TTC549 (cell line): ENCODE measurements around the gene SREBF1.
"Not testable (repeated sequence)": the region's sequence is repeated elsewhere in the genome, so short reads cannot be mapped to it uniquely, and the experiment has no call there.

Experiments
- FAIRE-seq: peaks from 2 replicates; lab custom pipeline; 2012; peaks lifted over from hg19 to GRCh38; lab: Jason Lieb, UNC

SREBF1 gene

GRCh38 chr17:17811381-17812210, 25.2 kb downstream of the SREBF1 start:
- no peak for FAIRE-seq

GRCh38 chr17:17810895-17811248, 25.9 kb downstream of the SREBF1 start:
- FAIRE-seq: no peak

DNA sequence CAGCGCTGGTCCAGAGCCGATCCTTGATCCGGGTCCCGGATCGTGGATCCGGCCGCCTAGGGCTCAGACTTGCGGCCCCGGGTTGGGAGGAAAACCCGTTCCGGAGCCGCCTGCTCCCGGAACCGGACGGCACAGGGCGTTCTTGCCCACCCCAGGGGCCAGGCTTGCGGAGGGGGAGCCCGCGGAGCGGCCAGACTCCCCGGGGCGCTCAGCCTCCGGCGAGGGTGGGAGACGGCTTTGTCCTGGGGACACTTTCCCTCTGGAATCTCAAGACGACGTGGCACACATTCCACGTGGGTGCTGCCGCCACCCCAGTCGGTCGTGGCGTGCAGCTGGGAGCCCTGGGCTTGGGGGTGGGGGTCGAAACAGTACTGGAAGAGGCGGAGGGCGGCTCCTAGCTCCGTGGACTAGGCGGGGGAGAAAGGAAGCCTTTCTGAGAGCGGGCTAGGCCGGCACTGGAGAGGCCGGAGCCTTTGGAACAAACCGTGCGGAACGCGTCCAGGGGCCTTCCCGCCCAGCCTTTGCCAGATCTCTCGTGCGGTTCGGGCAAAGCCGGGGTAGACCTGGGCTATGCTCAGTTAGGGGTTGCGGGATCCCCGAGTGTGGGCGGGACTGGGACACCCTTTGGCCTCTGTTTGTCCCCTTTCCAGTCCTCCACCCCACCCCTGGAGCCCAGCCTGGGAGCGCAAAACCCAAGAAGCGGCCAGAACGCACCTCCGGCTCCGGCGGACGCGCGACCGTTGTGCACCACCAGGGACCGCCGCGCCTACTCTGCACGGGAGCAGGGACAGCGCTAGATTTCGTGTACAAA, 26.5 kb downstream of the SREBF1 start:
- no peak for FAIRE-seq

- no peak for FAIRE-seq
Observed at GRCh38 chr17:17809531-17810083, 27.2 kb downstream of the SREBF1 start.

GRCh38 chr17:17808706-17809432, 27.9 kb downstream of the SREBF1 start:
- no peak for FAIRE-seq

DNA sequence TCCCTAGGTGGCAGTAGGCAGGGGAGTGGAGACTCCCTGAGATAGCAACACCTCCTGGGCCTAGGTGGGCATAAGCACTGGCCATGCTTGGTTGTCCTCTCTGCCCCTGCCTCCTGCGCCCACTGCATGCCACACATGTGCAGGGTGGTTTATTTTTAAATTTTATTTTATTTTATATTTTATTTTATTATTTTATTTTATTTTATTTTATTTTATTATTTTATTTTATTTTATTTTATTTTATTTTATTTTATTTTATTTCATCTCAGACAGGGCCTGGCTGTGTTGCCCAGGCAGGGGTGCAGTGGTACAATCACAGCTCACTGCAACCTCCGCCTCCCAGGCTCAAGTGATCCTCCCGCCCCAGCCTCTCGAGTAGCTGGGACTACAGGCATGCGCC, 28.6 kb downstream of the SREBF1 start:
- FAIRE-seq: not testable (repeated sequence)

DNA sequence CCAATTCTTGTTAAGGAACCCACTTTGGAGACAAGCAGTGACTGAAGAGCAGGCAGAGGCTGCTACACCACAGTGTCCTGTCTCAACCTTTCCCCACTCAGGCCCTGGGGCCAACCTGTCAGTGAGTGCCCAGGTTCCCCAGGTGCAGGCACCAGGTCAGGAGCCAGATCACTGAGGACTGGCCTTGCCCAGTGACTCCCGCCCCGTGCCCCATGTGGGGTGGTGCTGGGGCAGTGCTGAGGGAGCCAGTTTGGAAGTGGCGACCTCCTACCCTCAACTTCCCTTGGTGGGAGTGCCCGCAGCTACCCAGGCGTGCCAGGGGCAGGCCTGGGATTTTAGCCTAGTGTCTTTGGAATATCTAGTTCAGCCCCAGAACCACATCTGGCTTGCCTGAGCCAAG, 29.3 kb downstream of the SREBF1 start:
- FAIRE-seq: no peak

DNA sequence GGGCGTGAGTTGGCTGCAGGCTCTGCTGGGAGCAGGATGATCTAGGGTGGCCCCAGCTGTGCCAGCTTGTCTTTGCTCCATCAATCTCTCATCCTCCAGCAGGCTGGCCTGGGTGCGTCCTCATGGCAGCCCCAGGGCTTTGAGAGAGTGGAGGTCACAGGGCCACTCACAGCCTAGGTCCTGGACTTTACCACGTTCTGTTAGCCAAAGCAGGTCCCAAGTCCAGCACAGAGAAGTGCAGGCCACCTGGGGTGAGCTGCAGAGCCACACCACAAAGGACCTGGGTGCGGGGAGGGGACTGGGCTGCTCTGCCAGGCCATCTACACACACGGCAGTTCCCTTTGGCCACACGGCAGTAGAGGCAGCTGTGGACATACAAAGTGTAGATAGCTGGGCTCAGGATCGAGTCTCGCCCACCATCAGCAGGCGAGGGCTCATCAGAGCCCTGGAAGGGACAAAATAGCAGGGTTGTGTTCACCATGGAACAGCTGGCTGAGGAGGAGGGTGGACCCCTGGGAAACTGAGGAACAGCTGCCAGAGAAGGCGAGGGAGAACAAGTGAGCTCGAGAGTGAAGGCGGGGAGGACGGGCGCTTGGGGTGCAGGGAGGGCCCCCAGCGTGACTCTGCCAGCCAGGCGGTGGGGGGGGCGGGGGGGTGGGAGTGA, 30.0 kb downstream of the SREBF1 start:
- FAIRE-seq: no peak

DNA sequence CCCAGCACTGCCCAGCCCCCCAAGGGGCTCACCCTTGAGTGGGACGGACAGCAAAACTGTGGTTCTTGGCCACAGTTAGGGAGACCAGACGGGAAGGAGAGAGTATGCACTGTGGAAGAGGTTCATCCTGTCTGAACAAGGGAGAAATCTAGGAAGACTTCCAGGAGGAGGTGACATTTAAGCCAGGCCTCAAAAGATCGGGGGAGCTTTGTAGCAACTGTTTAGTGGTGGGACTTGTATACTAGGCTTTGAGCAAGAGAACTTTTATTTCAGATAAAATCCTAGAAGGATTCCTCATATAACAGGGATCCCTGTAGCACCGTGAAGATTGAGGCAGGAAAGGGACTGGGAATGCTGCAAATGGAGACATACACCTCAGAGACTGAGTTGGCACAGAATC, 30.8 kb downstream of the SREBF1 start:
- FAIRE-seq: no peak

DNA sequence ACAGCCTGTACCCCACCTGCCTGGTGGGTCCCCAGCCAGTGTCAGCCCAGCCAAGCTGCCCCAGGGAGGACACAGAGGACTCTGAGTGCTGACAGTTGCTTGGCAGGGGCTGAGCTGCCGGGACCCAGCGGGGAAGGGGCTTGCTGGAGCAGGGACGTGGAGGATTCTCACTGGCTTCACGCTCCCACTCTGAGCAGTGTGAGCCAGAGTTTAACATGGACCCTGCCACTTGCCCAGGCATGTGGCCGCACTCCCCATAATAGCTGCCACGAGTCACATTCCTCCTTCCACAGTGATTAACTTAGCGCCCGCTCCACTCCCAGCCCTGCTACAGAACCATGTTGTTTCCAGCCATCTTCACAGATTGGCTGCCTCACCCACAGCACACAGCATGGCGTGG, 31.2 kb downstream of the SREBF1 start:
- FAIRE-seq: no peak

- no peak for FAIRE-seq
Observed at GRCh38 chr17:17804007-17804406, 32.8 kb downstream of the SREBF1 start.

- no peak for FAIRE-seq
Observed at GRCh38 chr17:17801800-17802481, 34.8 kb downstream of the SREBF1 start.

DNA sequence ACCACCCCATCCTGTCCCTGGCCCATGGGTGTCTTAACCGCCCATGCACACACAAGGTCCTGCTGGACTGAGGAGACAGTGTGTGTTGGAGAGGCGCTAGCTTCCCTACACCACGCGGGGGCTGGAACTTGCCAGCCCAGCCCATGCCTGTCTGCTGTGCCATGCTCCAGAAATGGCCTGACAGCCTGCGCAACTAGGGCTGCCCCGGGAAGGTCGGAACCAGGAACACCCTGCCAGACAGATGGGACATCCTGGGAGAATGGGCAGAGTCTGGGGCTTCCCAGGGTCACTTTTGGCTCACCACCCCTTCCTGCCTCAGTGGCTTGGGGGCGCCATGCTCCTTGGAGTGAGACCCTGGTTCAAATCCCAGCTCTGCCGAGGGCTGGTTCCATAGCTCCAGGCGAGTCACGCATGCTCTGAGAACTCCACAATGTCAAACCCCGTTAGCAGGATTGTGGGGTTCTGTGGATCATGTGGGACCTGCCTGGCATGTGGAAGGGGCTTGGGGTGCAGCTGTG, 36.2 kb downstream of the SREBF1 start:
- no peak for FAIRE-seq

DNA sequence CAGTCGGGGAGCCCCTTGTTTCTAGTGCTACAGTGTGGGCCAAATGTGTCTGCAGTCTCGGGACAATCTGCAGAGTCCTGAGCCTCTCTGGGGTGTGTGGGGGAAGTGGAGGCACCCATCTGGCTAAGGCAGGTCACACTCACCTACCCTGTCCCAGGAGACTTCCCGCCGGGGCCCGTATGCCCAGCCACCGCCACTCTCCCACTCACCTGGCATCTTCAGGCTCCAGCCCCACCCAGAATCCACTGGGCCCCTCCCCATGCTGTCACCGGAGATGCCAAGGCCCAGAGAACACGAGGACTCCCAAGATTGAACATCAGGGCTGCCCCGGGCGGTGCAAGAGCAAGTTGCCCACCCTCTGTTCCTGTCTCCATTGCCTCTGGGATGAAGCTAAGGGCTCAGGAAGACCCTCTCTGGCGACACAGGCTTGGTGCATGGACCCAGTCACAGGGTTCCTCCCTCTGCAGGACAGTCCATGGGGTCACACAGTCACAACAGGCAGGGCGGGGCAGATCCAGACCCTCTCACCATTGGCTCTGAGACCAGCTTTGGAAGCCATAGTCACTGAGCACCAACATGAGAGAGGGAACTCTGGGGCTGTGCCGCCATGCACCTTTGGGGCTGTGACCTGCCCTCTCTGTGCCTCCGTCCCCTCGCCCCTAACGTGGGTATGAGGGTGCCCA, 38.1 kb downstream of the SREBF1 start:
- no peak for FAIRE-seq

DNA sequence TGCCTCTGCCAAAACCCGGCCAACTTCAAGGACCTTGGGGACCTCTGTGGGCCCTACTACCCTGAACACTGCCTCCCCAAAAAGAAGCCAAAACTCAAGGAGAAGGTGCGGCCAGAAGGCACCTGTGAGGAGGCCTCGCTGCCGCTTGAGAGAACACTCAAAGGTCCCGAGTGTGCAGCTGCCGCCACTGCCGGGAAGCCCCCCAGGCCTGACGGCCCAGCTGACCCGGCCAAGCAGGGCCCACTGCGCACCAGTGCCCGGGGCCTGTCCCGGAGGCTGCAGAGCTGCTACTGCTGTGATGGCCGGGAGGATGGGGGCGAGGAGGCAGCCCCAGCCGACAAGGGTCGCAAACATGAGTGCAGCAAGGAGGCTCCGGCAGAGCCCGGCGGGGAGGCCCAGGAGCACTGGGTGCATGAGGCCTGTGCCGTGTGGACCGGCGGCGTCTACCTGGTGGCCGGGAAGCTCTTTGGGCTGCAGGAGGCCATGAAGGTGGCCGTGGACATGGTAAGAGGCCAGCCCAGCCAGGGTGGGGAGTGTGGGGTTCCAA, 38.7 kb downstream of the SREBF1 start:
- FAIRE-seq: no peak

DNA sequence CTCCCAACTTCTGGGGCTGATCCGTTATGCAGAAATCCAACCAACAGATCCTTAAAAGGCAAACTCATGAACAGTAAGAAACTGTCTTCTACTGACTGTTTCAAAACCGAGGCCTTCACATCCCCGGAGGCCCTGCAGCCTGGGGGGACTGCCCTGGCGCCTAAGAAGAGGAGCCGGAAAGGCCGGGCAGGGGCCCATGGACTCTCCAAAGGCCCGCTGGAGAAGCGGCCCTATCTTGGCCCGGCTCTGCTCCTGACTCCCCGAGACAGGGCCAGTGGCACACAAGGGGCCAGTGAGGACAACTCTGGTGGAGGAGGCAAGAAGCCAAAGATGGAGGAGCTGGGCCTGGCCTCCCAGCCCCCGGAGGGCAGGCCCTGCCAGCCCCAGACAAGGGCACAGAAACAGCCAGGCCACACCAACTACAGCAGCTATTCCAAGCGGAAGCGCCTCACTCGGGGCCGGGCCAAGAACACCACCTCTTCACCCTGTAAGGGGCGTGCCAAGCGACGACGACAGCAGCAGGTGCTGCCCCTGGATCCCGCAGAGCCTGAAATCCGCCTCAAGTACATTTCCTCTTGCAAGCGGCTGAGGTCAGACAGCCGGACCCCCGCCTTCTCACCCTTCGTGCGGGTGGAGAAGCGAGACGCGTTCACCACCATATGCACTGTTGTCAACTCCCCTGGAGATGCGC, 39.5 kb downstream of the SREBF1 start:
- no peak for FAIRE-seq

DNA sequence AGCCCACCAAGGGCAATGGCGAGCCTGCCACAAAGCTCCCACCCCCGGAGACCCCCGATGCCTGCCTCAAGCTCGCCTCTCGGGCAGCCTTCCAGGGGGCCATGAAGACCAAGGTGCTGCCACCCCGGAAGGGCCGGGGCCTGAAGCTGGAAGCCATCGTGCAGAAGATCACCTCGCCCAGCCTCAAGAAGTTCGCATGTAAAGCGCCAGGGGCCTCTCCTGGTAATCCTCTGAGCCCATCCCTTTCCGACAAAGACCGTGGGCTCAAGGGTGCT, 40.1 kb downstream of the SREBF1 start:
- FAIRE-seq: no peak

DNA sequence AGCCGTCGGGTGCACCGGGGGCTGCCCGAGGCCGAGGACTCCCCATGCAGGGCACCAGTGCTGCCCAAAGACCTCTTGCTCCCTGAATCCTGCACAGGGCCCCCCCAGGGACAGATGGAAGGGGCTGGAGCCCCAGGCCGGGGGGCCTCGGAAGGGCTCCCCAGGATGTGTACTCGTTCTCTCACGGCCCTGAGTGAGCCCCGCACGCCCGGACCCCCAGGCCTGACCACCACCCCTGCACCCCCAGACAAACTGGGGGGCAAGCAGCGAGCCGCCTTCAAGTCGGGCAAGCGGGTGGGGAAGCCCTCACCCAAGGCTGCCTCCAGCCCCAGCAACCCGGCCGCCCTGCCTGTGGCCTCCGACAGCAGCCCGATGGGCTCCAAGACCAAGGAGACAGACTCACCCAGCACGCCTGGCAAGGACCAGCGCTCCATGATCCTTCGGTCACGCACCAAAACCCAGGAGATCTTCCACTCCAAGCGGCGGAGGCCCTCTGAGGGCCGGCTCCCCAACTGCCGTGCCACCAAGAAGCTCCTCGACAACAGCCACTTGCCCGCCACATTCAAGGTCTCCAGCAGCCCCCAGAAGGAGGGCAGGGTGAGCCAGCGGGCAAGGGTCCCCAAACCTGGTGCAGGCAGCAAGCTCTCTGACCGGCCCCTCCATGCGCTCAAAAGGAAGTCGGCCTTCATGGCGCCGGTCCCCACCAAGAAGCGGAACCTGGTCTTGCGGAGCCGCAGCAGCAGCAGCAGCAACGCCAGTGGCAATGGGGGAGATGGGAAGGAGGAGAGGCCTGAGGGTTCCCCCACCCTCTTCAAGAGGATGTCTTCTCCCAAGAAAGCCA, 40.6 kb downstream of the SREBF1 start:
- no peak for FAIRE-seq

- FAIRE-seq: no peak
Observed at GRCh38 chr17:17795296-17795695, 41.5 kb downstream of the SREBF1 start.
